HG03060 (cell line): ENCODE results near the gene CHL1.

Experiments used
- ATAC-seq: cut with Tn5 transposase; IDR thresholded peaks from one replicate; pipeline ENCODE4 v1.9.1; 2021; ENCODE audit warnings: low read depth, moderate number of reproducible peaks; ENCODE audit not compliant: unreplicated experiment

Gene CHL1

DNA sequence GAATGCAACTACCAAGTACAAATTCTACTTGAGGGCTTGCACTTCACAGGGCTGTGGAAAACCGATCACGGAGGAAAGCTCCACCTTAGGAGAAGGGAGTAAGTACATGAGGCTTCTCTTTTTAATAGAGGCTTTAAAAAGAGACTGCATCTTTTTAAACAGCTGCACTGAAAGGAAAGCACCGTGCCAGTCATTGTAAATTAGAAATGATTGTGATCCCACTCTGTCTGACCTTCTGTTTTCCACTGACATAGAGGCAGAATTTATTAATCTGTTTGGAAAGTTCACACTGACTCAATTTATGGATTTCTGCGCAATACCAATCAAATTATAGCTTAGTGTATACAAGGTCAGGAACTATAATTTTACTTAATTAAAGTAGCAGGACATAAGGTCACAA lies 198.2 kb downstream of the CHL1 start:
- no peak for ATAC-seq

- no peak for ATAC-seq
Observed at GRCh38 chr3:396293-396692, 199.7 kb downstream of the CHL1 start.

DNA sequence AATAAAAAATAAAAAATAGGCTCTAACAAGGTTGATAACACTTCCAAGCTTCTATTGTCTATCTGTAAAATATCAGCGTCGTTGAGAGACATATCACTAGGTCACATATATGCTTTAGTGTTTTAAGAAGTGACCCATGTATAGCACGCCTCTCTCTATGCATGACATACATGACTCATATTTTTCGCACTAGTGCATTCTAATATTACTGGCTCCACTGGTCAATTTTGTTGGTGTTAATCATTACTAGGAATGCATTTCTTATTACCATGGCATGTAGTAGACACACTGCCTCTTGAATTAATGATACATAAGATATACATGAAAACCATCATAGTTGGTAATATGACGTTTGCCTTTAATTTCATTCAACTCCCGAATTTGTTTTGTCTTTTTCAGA lies 203.1 kb downstream of the CHL1 start:
- ATAC-seq: no peak

DNA sequence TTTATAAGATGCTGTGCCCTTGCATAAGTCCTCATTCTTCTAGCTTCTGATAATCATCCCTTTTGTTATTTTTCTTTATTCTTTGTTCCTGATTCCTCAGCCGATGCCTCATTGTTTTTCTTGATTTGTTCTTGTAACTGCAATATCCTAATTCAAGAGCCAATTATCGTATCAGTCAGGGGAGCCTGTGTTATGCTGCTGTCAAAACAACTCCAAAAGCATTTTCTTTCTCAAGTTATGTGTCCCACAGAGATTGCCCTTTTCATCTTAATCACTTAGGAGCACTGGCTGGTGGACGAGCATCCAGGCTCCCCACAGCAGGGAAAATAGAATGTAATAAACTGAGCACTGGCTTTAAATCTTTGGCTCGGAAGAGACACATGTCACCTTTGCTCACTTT lies 207.3 kb downstream of the CHL1 start:
- ATAC-seq: no peak

DNA sequence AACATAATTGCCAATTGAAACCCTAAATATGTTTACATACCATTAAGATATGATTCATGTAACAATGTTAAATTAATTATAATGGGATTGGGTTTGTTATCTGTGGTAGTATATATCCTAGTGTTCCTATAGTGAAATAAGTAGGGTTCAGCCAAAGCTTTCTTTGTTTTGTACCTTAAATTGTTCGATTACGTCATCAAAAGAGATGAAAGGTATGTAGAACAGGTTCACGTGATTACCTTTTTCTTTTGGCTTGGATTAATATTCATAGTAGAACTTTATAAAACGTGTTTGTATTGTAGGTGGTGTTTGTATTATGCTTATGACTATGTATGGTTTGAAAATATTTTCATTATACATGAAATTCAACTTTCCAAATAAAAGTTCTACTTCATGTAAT lies 212.4 kb downstream of the CHL1 start:
- ATAC-seq: no peak

GRCh38 chr3:411226-411625 lies 214.7 kb downstream of the CHL1 start:
- no peak for ATAC-seq

DNA sequence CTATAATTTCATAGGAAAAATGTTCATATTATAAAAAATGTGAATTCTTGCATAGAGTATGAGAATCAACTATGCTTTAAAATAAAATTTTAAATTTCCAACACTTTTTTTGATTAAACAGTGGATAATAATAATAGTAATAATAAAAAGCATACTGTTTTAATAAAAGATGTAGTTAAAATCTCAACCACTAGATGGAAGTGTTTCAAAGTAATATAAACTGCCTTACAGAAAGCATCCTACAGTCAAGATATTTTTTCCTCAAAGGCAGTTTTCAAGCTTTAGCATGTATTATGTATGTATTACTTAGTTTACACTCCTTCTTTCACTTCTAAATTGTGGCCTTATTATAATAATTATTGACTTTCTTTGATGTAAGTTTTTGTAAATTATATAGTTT lies 217.5 kb downstream of the CHL1 start:
- ATAC-seq: peak; percentile 46

- no peak for ATAC-seq
Observed at GRCh38 chr3:418239-418929, 221.8 kb downstream of the CHL1 start.

- ATAC-seq: peak; percentile 71
Observed at GRCh38 chr3:420584-420983, 224.0 kb downstream of the CHL1 start.

DNA sequence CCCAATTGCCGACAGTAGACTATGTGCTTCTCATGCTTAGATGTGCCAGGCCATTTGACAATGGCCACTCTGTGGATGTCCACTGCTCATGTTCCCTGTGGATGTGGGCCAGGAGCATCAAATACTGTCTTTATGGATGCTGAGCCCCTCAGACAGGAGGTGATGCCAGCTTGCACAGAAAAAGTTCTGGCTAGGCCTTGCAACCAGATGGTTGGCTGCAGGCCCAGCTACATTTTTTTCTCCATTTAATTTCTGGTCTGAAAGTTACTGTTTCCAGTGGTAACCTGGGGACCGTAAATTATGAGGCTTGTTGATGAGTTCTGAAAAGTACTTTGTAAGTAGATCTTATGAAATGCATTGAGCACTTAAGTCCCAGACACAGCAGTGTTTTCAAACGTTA lies 228.5 kb downstream of the CHL1 start:
- no peak for ATAC-seq

DNA sequence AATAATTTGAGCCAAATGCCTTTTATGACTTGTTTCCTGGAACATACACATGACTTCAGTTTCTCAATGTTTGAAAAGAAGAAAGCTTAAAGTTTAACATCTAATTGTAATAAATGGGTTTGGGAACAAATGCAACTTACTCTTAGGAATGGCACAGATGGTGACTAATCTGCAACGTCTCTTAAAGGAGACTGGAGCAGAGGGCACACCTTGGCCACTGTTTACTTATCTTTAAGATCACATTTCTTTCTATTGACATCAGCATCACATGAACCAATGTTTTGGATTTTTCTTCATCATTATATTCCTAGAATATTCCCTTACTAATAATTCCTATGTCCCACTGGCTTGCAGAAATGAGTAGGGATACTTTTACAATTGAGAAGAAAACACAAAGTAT lies 229.5 kb downstream of the CHL1 start:
- no peak for ATAC-seq

- no peak for ATAC-seq
Observed at GRCh38 chr3:427128-427527, 230.6 kb downstream of the CHL1 start.

DNA sequence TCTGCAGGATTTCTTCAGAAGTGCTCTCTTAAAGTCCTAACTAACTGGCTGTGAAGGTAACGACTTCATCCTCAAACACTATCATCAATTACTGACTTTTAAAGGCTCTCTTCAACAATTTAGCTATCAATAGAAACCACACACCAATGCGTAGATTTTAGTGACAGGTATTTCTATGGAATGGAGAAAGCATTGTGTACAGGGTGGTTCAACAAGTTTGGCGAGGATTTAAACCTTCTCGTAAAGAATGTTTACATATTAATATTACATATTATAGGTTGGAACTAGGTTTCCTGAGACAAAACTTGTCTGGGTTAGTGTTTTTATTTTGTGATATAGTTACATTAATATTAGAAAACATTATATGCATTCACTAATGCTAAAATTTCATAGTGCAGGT lies 233.6 kb downstream of the CHL1 start:
- no peak for ATAC-seq

GRCh38 chr3:435161-435560 lies 238.6 kb downstream of the CHL1 start:
- ATAC-seq: no peak

- ATAC-seq: no peak
Observed at GRCh38 chr3:436053-436452, 239.5 kb downstream of the CHL1 start.

GRCh38 chr3:440826-441225 lies 244.3 kb downstream of the CHL1 start:
- no peak for ATAC-seq

GRCh38 chr3:445960-446359 lies 249.4 kb downstream of the CHL1 start:
- ATAC-seq: no peak

DNA sequence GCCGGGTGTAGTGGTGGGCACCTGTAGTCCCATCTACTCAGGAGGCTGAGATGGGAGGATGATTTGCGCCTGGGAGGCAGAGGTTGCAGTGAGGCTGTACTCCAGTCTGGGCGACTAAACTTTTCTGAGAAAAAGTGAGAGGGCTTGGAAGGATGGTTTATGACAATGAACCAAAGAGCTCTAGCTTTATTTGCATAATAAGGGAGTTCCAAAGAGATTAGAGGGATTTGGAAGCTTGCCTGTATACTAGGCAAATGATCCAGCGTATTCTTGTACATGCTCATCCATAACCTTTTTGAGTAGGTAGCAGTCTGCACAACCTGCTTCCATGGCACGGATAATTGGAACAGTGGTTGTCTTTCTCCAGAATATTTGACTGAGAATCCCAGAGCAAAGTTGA lies 251.1 kb downstream of the CHL1 start:
- ATAC-seq: no peak

DNA sequence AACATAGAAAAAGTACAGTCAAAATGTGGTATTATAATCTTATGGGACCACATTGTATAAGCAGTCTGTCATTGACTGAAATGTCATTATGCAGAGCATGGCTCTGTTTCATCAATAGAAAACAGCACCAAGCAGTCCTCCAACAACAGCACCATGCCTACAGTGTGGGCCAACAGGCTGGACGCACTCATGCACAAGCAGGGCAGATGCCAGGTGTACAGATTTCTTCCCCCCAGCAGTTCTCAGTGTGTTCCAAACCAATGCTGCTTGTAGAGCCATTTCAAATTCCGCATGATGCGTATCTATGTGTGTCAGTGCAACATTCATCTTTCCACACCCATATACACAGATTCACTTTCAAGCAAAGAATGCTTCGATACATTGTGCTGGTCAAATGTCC lies 253.1 kb downstream of the CHL1 start:
- no peak for ATAC-seq

- no peak for ATAC-seq
Observed at GRCh38 chr3:452221-452620, 255.7 kb downstream of the CHL1 start.

GRCh38 chr3:453106-453505 lies 256.5 kb downstream of the CHL1 start:
- ATAC-seq: no peak

DNA sequence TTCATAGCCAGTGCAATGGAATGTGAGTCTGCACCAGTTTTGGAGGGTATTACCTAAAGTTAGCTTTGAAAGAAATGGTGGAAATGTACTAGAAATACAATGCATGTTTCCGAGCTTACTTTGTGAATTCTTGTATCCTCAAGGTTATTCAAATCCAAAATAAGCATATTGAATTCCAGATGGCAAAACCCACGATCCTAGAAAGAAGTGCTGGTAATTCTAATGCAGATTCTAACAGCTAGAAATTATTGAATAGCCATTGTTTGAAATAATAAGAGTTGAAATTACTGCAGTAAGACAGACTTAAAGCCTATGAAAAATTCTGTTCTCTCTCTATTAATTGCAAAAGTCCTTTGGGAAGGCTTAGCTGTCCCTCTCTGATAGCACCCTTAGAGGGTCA lies 258.4 kb downstream of the CHL1 start:
- no peak for ATAC-seq

- ATAC-seq: no peak
Observed at GRCh38 chr3:458124-458523, 261.6 kb downstream of the CHL1 start.
